LHCN-M2 (cell line): ENCODE measurements around the gene ARHGEF7. TPM values are rescaled to one million over a fixed set of nuclear protein-coding genes. Genes with fewer than 3 reads are reported as not detected.

Experiments
- DNase-seq: peaks from one replicate; pipeline ENCODE4 v3.0.0-alpha.2; 2012; ENCODE audit warnings: low read depth
- total RNA-seq: library from RNA; depleted of rRNA; stranded (reverse); fragments of >200 nt; gene quantifications from 2 replicates; pipeline ENCODE4 v1.2.3, GENCODE V29; 2014

Gene ARHGEF7
- total RNA-seq, 1 experiment from 2014 or later, result 30.7 TPM

DNA sequence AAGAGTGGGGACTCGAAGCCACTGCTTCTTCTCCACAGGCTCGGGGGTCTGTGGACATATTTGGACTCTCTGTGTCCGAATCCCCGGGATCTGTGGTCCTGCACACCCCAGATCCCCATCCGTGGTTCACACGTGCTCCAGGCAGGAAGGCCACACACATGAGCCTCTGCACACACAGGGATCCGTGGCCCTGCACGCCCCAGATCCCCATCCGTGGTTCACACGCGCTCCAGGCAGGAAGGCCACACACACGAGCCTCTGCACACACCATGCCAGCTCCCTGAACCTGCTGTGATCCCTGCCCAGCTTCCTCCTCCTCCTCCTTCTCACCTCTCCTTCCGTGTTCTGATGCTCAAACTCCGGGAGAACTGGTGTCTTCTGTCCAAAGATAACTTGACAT is 208.4 kb downstream of the ARHGEF7 start:
- no peak for DNase-seq

DNA sequence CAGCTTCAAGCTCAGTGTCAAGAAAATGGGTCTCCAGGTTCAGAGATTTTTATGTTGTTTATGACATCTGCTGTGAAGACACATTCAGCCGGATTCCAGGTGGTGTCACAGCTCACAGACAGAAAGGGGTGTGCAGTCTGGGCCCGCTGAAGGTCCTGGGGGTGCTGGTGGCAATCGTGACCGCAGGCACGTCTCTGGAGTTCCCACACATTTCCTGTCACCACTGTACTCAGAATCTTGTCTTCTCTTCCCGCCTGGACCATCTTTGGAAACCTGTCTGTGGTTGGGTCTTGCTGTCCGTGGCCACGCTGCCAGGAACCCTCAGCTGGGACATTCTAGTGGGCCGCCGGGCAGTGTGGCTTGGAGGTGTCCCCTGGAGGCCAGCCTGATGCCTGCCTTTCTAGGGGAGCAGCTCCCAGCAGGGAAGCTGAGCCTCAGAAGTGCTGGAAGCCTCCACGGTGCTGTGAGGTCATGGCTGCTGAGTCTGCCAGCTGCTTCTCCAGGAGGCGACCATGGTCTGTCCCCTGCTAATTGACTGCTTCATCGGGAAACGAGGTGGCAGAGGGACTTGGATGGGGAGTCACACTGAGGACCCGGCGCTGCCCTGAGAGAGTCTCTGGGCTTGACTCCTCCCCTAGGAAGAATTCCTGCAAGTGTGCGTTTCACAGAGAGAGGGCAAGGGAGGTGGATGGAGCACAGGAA is 209.0 kb downstream of the ARHGEF7 start:
- DNase-seq, result no peak

DNA sequence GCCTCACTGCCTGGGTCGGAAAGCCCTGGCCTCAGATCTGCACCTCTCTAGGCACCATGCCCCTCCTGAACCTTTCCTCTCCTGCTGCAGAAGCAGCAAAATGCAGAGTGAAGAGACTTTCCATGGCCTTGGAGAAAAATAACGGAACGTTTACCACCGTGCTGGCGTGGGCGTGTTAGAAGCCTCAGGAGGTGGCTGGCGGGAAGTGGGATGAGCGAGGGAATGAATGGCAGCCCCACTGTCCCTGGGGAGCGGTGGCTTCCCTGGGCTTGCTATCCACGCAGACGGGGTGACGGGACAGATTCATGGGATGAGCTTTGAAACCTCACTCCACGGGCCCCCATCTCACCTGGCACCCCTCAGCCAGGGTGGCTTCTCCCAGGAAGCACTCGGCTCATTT is 209.6 kb downstream of the ARHGEF7 start:
- DNase-seq, result no peak

DNA sequence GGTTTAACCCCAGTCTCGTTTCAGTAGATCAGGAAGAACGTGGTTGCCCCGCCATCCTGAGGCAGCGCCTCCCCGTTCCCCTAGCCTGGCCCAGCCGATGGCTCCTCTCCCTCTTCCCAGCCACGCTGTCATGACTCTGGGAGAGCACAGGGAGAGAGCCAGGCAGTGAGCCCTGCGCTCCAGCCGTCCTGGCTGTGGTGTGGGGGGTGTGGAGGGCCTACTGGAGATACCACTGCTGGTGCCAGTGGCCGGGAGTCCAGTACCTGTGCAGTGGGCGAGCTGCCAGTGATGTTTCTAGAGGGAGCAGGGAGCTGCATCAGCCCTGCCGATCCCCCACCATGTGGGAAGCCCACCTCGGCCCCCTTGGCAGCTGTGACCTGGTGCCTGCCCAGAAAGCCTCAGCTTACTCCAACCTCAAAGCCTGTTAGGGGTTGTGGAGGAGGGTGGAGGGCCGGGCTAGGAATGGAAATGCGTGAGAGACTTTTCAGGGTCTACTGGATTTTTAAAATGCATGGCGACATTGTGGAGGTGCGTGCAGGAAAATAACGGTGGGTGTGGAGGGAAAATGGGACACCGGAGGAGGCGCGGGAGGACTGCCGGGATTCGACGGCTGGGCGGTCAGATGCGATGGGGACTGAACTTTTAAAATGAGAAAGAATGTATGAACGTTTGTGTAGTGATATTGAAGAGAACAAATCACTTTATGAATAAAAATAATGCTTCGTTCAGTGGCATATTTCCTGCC is 210.2 kb downstream of the ARHGEF7 start:
- no peak for DNase-seq

DNA sequence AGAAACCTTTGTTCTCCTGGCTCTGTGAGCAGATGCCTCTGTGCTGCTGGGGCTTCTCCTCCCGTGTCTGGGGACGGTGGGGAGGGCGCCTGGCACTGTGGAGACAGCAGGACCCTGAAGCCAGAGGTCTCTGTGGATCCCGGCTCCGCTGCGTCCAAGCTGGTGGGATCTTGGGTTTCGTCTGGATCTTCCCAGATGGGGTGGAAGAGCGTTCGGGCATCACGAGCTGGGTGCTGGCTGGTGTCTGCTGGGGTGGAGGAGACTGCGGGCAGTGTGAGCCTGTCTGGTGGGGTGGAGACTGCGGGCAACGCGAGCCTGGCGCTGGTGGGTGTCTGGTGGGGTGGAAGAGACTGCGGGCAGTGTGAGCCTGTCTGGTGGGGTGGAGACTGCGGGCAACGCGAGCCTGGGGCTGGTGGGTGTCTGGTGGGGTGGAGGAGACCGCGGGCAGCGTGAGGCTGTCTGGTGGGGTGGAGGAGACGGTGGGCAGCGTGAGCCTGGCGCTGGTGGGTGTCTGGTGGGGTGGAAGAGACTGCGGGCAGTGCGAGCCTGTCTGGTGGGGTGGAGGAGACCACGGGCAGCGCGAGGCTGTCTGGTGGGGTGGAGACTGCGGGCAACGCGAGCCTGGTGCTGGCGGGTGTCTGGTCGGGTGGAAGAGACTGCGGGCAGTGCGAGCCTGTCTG is 211.0 kb downstream of the ARHGEF7 start:
- no peak for DNase-seq

DNA sequence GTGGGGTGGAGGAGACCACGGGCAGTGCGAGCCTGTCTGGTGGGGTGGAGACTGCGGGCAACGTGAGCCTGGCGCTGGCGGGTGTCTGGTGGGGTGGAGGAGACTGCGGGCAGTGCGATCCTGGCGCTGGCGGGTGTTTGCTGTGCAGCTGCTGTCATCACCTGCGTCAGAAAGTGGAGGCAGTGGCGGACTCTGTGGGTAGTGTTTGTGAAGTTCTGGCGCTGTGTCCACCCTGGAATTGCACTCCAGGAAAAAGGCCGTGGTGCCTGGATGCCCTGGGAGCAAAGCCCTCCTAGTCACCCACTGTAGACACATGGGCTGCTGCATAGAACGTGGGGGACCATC is 211.5 kb downstream of the ARHGEF7 start:
- no peak for DNase-seq

DNA sequence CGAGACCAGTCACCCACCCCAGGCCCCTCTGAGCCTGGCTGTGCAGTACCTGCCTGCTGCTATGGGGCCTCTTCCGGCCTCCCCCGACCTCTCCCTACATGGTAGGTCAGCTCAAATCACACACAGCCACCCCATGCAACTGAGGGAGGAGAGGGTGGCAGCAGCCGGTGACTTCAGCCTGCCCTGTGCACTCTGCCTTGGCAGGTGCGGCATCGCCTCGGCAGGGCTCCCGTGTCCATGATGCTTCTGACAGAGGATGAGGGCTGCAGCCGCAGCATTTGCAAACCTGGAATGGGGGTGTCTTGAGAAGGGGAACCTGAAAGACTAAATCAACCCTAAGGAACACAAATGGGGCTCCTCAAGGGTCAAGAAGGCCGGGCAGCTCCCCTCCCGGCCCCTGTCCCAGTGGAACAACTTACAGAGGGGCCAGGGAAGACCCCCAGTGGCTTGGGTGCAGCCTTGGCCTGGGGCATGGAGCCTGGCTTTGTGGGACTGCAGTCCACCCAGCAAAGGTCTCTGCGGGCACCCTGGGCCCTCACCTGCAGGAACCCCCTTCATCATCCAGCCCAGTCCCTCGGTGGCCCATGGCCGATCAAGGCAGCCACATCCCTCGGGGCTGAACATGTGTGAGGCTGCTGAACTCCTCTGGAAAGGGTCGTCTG is 212.0 kb downstream of the ARHGEF7 start:
- no peak for DNase-seq

DNA sequence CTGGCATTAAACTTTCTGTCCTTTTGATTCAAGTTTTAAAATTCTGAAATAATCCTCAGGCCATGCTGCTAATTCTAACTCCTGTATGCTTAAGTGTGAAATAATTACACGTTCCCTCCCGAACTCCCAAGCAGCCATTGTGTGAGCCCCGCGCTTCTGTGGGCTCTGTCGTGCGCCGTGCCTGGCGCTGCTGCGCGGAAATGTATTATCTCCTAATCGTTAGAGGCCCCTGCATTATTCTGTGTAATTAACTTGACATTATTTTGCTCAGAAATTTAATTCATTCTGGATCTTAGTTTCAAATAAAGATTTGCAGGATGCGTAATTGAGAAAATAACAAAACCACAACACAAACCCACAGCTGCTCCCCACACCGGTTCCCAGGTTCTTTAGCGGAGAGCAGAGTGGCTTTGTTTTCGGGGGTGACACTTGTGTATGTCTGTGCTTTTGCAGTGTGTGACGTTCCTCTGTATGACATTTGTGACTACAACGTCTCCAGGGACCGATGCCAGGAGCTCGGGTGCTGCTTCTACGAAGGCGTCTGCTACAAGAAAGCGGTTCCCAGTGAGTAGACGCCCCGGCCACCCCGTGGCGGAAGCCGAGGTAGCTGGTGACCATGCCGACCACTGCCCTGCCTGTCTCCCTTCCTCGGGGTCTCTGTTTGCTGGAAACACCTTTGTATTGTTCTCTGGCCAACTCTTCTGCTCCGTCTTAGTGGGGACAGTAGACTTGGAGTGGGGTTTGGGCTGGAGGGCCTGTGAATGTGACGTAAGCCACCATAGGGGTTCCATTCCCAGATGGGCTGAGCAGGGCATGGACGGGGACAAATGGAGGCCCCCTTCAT is 212.8 kb downstream of the ARHGEF7 start:
- no peak for DNase-seq

DNA sequence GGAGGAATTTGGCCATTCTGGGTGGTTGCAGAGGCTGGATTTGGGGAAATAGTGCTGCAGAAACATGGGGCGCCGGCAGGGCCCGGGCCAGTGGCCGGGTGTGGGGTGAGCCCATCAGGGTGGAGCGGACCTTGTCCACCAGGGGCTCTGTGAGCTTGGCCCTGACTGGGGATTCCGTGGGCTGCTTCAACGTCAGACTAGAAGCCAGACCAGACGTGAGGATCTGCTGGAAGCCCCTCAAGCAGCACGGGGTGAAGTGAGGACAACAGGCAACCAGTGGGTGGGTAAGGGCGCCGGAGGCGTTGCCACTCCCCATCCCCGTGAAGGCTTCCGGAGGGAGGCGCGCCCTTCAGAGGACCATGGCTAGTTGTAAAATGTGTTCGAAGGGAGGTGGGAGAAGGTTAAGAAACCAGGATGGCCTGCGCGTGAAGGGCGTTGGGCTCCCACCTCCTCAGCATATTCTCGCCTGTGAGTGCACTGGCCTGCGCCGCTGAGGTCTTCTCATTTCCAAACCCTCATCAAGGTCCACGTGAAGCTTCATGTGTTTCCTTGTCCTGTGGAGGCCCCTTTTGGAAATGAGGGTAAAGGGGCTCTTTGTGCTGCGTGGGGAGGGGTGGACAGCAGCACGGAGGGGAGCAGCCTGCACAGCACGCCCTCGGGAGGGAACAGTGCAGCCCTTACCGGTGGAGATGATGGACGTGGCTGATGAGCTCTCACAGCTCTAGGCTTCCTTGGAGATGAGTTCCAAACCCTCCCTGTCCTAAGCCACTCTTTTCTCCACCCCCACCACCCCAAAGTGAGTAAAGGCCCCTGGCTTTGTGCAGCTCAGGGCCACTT is 213.7 kb downstream of the ARHGEF7 start:
- DNase-seq, result no peak

DNA sequence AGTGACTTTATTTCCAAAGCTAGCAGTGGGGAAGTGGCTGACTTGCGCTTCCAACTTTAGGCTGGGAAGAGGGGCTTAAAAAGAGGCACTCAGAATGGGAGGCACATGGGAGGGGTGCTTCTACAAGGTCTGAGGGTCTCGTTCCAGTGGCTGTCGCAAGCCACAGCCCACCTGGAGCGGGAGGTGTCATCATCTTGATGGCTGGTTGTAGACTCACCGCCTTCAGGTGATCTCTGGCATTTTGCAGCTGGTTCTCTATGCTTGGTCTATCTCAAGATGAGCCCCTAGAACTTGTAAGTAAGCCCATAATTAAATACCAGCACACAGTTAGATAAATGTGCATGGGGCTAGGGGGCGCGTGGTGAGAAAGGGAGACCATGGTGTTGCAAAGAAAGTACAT is 214.5 kb downstream of the ARHGEF7 start:
- DNase-seq, result no peak

DNA sequence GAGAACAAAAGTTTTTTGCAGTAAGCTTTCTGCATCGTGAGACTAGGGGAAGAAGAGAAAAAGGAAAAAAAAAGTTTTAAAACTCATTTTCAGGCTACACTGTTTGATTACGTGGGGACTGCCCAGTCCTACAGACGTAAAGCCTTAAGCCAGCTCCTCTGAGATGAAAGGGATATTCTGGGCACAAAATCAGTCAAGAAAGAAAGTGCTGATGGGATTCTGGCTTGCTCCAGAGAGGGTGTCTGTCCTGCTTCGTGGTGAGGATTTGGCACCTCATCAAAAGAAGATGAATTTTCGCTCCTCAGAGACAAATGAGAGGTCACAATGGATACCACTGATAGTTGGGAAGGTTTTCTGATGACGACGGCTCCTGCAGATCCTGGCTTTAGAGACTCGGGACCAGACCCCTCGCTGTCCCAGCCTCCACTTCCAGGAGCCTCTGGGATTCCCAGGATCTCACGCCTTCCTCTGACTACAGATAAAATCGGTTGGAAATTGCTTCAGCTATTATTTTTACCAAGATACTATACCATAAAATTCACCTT is 215.0 kb downstream of the ARHGEF7 start:
- DNase-seq, result no peak

DNA sequence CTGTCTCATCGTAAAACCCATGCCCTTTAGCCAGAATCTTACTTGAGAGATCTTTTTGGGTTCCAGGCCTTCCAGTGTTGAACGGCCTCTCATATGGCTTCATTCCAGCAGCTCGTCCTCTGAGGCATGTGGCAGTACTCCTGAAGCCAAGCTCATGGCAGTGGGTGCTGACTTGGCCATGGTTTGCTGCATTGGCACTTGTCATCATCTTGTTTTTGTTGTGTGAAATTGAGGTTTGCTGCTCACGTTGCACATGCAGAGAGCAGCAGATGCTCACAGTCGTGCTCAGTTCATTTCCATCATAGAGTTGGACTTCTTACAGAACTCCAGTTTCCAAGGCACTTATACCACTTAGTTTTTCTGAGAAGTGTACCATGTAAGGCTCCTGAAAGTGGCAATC is 220.2 kb downstream of the ARHGEF7 start:
- no peak for DNase-seq

DNA sequence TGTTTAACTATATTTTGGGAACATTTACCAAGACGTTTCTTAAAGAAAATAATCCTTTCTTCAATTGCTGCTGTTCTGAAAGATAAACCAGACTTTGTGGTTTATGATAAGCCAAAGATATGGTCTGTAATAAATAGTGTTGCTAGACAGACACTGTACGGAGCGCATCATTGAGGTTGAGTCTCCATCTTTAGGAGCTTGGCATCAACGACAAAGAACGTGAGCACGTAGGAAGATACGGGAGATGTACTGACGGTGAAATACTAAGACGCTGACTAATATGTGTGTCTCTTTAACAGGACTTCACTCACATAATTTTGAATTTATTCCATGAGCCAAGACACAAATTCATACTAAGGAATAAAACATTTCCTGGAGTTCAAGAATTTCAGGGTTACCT is 221.6 kb downstream of the ARHGEF7 start:
- DNase-seq, result no peak

DNA sequence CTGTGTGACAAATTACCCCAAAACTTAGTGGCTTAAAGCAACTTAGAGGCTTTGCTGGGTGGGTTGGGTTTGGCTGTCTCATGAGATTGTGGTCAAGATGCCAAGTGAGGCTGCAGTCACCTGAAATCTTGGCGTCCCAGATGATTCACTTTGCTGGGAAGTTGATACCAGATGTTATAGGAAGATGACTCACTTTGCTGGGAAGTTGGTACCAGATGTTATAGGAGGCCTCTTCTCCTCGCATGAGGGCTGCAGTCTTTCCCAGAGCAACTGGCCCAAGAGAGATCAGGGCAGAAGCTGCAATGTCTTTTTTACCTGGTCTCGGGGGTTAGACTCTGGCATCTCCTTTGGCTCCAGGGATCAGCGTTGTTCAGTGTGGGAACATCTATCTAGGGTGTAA is 222.1 kb downstream of the ARHGEF7 start:
- peak; percentile 67 for DNase-seq

DNA sequence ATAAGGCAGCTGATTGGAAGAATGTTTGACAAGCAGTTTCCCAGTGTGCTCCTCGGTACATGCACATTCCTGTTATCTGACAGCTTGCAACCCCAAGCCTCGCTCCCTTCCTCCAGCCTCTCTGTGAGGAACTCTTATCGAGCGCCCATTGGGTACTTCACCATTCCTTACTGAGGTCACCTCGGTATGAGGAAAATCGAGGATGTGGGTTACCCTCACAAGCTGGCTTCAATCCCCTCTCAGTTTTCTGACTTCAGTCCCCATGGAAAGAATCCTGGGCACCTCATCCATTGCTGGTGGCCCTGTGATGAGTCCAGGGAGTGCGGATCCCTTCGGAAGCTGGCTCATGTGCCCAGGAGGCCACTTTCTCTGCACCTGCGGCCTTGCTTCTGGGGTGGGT is 222.6 kb downstream of the ARHGEF7 start:
- no peak for DNase-seq

DNA sequence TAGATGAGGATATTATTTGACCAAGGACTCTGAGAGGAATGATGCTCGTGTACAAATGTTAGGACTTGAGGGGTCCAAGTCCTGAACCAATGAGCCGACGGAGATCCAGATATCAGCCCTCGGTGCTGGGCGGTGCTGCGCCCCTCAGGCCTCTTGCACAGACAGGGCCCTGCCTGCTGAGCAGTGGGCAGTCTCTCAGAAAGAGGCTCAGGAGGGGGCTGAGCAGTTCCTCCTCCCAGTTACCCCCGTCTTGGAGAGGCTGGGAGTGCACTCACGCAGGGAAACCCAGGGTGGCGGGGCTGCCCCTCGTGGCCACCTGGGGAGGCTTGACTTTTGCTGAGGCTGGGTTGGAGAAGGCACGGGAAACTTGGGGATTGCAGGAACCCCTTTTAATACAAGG is 223.7 kb downstream of the ARHGEF7 start:
- no peak for DNase-seq

DNA sequence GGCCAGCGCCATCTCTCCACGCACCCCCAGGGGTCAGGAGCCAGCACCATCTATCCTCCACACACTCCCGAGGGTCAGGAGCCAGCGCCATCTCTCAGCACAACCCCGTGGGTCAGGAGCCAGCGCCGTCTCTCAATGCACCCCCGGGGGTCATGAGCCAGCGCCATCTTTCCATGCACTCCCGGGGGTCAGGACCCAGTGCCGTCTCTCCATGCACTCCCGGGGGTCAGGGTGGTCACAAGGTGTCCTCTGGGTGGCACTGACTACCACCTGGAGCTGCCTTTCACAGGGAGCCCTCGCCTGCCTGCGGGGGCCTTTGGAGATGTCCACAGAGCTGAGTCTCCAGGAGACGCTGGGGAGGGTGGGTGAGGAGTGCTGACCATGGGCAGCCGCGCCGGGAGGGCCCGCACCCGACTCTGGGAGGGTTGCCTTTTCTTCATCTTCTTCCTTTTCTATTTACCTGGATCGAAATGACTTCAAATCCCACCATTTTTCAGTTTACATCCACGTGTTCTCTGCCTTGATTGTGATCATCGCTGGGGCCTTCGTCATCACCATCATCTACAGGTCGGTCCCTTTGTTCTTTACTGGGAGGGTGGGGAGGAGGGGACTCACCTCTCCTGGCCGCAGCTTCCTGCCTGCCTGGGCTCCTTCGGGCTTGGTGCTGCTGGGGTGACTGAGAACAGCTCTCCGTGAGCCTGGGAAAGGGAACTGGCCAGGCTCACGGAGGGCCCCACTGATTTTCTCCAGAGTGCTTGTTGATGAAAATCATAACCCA is 224.4 kb downstream of the ARHGEF7 start:
- no peak for DNase-seq

DNA sequence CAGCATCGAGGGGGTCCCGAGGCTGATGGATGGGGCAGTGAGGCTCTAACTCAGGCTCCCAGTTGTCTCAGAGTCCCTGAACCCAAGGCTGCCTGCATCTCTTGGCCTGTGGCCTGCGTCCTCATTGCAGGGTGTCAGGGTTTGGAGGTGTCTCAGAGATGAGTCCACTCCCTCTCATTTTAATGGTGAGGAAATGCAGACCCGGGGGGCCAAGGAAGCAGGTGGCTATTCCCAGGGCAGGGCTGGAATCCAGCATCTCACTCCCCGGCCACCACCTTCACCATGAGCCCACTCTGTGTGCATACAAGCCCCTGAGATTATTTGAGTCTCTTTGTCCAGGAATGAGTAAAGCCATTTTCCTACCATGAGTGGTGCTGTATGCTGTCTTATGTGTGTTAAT is 226.8 kb downstream of the ARHGEF7 start:
- no peak for DNase-seq

DNA sequence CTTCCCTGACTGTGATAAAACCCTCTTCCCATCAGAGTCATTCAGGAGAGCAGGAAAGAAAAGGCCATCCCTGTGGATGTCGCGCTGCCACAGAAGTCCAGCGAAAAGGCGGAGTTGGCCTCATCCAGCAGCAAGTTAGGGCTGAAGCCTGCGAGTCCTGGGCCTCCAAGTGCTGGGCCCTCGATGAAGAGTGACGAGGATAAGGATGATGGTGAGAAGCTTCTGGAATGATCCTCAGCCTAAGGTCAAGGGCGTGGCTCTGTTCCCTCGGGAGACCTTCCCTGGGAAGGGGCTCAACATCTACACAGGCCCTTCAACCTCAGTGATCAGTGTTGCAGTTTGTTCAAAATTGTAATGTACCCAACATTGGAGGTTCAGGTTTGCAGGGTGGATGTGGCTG is 227.6 kb downstream of the ARHGEF7 start:
- DNase-seq, result no peak
